Gastrocnemius medialis (tissue), 4 donors: ENCODE results near the gene LRFN2. TPM values are rescaled to one million over a fixed set of nuclear protein-coding genes. Genes with fewer than 3 reads are reported as not detected.

Experiments used
- ATAC-seq, 2 donors: fragments of 150-250 bp; one replicate each; pipeline ENCODE4 v1.9.1; 2016
- DNase-seq, 2 donors: peaks; one replicate each; pipeline ENCODE4 v3.0.0-alpha.2; 2019
- H3K27ac ChIP-seq, 4 donors: fragments of 200-600 bp; sonication (generic); 1 replicate in 1 of 4; 2 replicates in 3 of 4; pipeline ENCODE4 v1.5.1; 2016 to 2018; ENCODE audit warnings: mild to moderate bottlenecking in 2 of 4, moderate library complexity in 1 of 4
- H3K27me3 ChIP-seq, 3 donors: fragments of 200-600 bp; sonication (generic) in 2 of 3; 1 replicate in 1 of 3; 2 replicates in 2 of 3; pipeline versions ENCODE4 v1.5.1 to v1.6.0; 2016 to 2019; ENCODE audit warnings: mild to moderate bottlenecking in 1 of 3, moderate library complexity in 1 of 3
- H3K36me3 ChIP-seq, 2 donors: fragments of 200-600 bp; sonication (generic) in 1 of 2; one replicate each; pipeline ENCODE4 v1.5.1; 2017 to 2018
- H3K4me1 ChIP-seq, 2 donors: fragments of 200-600 bp; sonication (generic) in 1 of 2; one replicate each; pipeline ENCODE4 v1.5.1; 2016 to 2017; ENCODE audit warnings: mild to moderate bottlenecking in 2 of 2
- H3K4me3 ChIP-seq, 4 donors: fragments of 200-600 bp; sonication (generic) in 3 of 4; 1 replicate in 1 of 4; 2 replicates in 3 of 4; pipeline ENCODE4 v1.5.1; 2016 to 2019; ENCODE audit warnings: mild to moderate bottlenecking in 2 of 4
- H3K9me3 ChIP-seq, 3 donors: fragments of 200-600 bp; sonication (generic) in 2 of 3; 1 replicate in 1 of 3; 2 replicates in 2 of 3; pipeline ENCODE4 v1.5.1; 2016 to 2019
- POLR2A ChIP-seq, 2 donors: fragments of 450-650 bp; IDR thresholded peaks; one replicate each; pipeline ENCODE4 v1.6.1; 2017; ENCODE audit warnings: antibody characterized with exemption in 2 of 2, mild to moderate bottlenecking in 2 of 2, moderate library complexity in 2 of 2
- in situ Hi-C, 4 donors: fragments of 200-750 bp; cut with MboI; loops; one replicate each; pipeline versions ENCODE4 v1.15.0 to v1.8.0; 2017; ENCODE audit warnings: low sequenced_read_pairs in 4 of 4
- intact Hi-C: fragments of 100-400 bp; cut with DNase I; formaldehyde crosslinking; loops from one replicate; pipeline ENCODE4 v1.15.1; 2023; ENCODE audit warnings: low total_unique reads
- total RNA-seq, 4 donors: library from RNA; depleted of rRNA; stranded (reverse); fragments of >200 nt; gene quantifications; one replicate each; pipeline versions ENCODE4 v1.1.0 to v1.2.3, GENCODE V29; 2016
- TF ChIP-seq, protein P1 (sequence below), 5 experiments: fragments of 450-650 bp in 3 of 5; fragments of 200-600 bp in 2 of 5; sonication (generic) in 2 of 5; IDR thresholded peaks in 4 of 5; conservative IDR thresholded peaks in 1 of 5; 1 replicate in 4 of 5; 2 replicates in 1 of 5; pipeline ENCODE4 v1.5.1; 2016 to 2019; ENCODE audit warnings: antibody characterized with exemption in 5 of 5, mild to moderate bottlenecking in 3 of 5, moderate library complexity in 3 of 5

The LRFN2 gene
- total RNA-seq, 4 donors from 2014 or later: not detected

GRCh38 chr6:40348591-40348990, 238.6 kb downstream of the LRFN2 start:
- H3K27me3 ChIP-seq: no peaks in the 10 kb centered on the region
- no peaks in the 10 kb centered on the region for H3K9me3 ChIP-seq
- in situ Hi-C loops: loop anchor here in 2 of 4 donors (25.0 kb wide), 2 partner anchors 239 to 464 kb away; partner anchors contain the start of gene LRFN2 (in 2 of the 2)

DNA sequence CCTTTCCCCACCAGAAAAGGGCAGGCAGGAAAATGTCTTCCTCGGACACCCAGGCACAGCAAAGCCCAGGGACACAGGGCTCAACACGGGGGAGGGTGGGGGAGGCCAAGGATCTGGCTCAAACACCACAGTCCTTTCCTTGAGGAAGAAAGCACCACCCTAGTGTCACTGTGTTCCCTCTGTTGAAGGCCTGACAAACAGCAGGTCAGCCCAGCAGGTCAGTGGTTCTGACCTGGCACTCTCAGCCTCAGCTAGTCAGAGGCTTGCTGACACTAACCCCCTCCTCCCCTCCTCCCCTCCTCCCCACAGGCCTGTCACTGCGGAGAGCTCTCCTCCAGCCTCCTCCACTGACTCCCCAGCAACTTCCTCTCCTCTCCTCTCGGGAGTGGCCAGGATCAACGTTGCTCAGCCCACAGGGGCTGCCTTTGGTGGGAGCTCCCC, 239.6 kb downstream of the LRFN2 start:
- ATAC-seq: no peak
- in situ Hi-C loops: loop anchor here in 2 of 4 donors (25.0 kb wide), 2 partner anchors 240 to 465 kb away; partner anchors contain the start of gene LRFN2 (in 2 of the 2)
- Histone ChIP-seq H3K9me3 (no peaks in the 10 kb centered on the region), H3K4me3 (no peak overlapping the region), H3K27me3 (no peaks in the 10 kb centered on the region), H3K27ac (no peak overlapping the region), H3K36me3 (no peaks in the 10 kb centered on the region), H3K4me1 (peaks cover 8 to 14% of the 10 kb centered on the region in 2 donors)
- TF ChIP-seq, protein P1, sequence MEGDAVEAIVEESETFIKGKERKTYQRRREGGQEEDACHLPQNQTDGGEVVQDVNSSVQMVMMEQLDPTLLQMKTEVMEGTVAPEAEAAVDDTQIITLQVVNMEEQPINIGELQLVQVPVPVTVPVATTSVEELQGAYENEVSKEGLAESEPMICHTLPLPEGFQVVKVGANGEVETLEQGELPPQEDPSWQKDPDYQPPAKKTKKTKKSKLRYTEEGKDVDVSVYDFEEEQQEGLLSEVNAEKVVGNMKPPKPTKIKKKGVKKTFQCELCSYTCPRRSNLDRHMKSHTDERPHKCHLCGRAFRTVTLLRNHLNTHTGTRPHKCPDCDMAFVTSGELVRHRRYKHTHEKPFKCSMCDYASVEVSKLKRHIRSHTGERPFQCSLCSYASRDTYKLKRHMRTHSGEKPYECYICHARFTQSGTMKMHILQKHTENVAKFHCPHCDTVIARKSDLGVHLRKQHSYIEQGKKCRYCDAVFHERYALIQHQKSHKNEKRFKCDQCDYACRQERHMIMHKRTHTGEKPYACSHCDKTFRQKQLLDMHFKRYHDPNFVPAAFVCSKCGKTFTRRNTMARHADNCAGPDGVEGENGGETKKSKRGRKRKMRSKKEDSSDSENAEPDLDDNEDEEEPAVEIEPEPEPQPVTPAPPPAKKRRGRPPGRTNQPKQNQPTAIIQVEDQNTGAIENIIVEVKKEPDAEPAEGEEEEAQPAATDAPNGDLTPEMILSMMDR (IDR thresholded peaks at IDR 0.05 in 4 of 5, conservative IDR thresholded peaks at IDR 0.05 in 1 of 5): no peak
- no peak for TF ChIP-seq POLR2A (IDR thresholded peaks at IDR 0.05)
- intact Hi-C loops: no loop called here
- DNase-seq: no peak

More at GRCh38 chr6:40348591-40348990, 238.6 kb downstream of the LRFN2 start:
- H3K4me3 ChIP-seq: no peak overlapping the region
- H3K36me3 ChIP-seq: no peaks in the 10 kb centered on the region
- DNase-seq (no peak), ATAC-seq (no peak)
- peaks cover 8 to 18% of the 10 kb centered on the region in 2 donors for H3K4me1 ChIP-seq
- no peak overlapping the region for H3K27ac ChIP-seq
- TF ChIP-seq, protein P1 (IDR thresholded peaks at IDR 0.05 in 4 of 5, conservative IDR thresholded peaks at IDR 0.05 in 1 of 5): no peak
- no peak for TF ChIP-seq POLR2A (IDR thresholded peaks at IDR 0.05)
- intact Hi-C loops: no loop called here

GRCh38 chr6:40346246-40346645, 240.9 kb downstream of the LRFN2 start:
- Histone ChIP-seq H3K27me3 (no peaks in the 10 kb centered on the region), H3K9me3 (no peaks in the 10 kb centered on the region), H3K27ac (peak overlapping the region; percentile 69 to 77 (median 72)), H3K36me3 (no peaks in the 10 kb centered on the region), H3K4me1 (peaks cover 8 to 14% of the 10 kb centered on the region in 2 donors), H3K4me3 (no peak overlapping the region)
- intact Hi-C loops (no loop called here), in situ Hi-C loops (loop anchor here in 2 of 4 donors (25.0 kb wide), 2 partner anchors 241 to 466 kb away; partner anchors contain the start of gene LRFN2 (in 2 of the 2))
- ATAC-seq: peak; percentile 16 to 25
- no peak for DNase-seq
- TF ChIP-seq, protein P1 (IDR thresholded peaks at IDR 0.05 in 4 of 5, conservative IDR thresholded peaks at IDR 0.05 in 1 of 5): no peak
- no peak for TF ChIP-seq POLR2A (IDR thresholded peaks at IDR 0.05)

GRCh38 chr6:40344566-40345167, 242.5 kb downstream of the LRFN2 start:
- intact Hi-C loops: no loop called here
- ATAC-seq: no peak

More at GRCh38 chr6:40344566-40345167, 242.5 kb downstream of the LRFN2 start:
- Histone ChIP-seq H3K9me3 (no peaks in the 10 kb centered on the region), H3K36me3 (no peaks in the 10 kb centered on the region), H3K27ac (peak overlapping the region in 3 of 4 donors; percentile 69 to 77 (median 74)), H3K4me3 (no peak overlapping the region), H3K4me1 (peaks cover 8 to 14% of the 10 kb centered on the region in 2 donors), H3K27me3 (no peaks in the 10 kb centered on the region)
- DNase-seq: no peak
- TF ChIP-seq, protein P1 (IDR thresholded peaks at IDR 0.05 in 4 of 5, conservative IDR thresholded peaks at IDR 0.05 in 1 of 5): no peak
- no peak for TF ChIP-seq POLR2A (IDR thresholded peaks at IDR 0.05)
- in situ Hi-C loops: loop anchor here in 2 of 4 donors (25.0 kb wide), 2 partner anchors 243 to 468 kb away; partner anchors contain the start of gene LRFN2 (in 2 of the 2)
